GM23338 (cell line): ENCODE results near the gene ZNF778.

Experiments
- CTCF ChIP-seq, 2 experiments: fragments of 200-600 bp in 1 of 2; sonication (generic) in 1 of 2; conservative IDR thresholded peaks; 2 replicates each; pipeline versions ENCODE4 v1.5.1 to v1.6.1; 2016 to 2017; ENCODE audit warnings: antibody characterized with exemption in 2 of 2, low read depth in 2 of 2, mild to moderate bottlenecking in 2 of 2, moderate library complexity in 1 of 2
- EZH2 ChIP-seq: fragments of 200-600 bp; sonication (generic); IDR thresholded peaks from one replicate; pipeline ENCODE4 v1.8.0; 2017; ENCODE audit warnings: antibody characterized with exemption, mild to moderate bottlenecking, low read depth; ENCODE audit not compliant: unreplicated experiment
- POLR2AphosphoS5 ChIP-seq: IDR thresholded peaks from 2 replicates; pipeline ENCODE4 v1.6.1; 2016; ENCODE audit warnings: antibody characterized with exemption, low read depth
- REST ChIP-seq: IDR thresholded peaks from one replicate; pipeline ENCODE4 v1.6.1; 2018; ENCODE audit warnings: antibody characterized with exemption; ENCODE audit not compliant: unreplicated experiment

GRCh38 chr16:89168381-89169189 lies 48.9 kb upstream of the ZNF778 start:
- TF ChIP-seq EZH2 (no peak), REST (no peak), CTCF (conservative IDR thresholded peaks at IDR 0.05; ENCODE audit: low read depth in 2 of 2) (no peak), POLR2AphosphoS5 (no peak)
